ENCODE measurements around the gene PPP1R18. TPM values are rescaled to one million over a fixed set of nuclear protein-coding genes. Genes with fewer than 3 reads are reported as not detected.
"Not testable (repeated sequence)": the region's sequence is repeated elsewhere in the genome, so short reads cannot be mapped to it uniquely, and the experiment has no call there.

PPP1R18 gene
- total RNA-seq, 1 donor from 2014 or later = 33.1 TPM

DNA sequence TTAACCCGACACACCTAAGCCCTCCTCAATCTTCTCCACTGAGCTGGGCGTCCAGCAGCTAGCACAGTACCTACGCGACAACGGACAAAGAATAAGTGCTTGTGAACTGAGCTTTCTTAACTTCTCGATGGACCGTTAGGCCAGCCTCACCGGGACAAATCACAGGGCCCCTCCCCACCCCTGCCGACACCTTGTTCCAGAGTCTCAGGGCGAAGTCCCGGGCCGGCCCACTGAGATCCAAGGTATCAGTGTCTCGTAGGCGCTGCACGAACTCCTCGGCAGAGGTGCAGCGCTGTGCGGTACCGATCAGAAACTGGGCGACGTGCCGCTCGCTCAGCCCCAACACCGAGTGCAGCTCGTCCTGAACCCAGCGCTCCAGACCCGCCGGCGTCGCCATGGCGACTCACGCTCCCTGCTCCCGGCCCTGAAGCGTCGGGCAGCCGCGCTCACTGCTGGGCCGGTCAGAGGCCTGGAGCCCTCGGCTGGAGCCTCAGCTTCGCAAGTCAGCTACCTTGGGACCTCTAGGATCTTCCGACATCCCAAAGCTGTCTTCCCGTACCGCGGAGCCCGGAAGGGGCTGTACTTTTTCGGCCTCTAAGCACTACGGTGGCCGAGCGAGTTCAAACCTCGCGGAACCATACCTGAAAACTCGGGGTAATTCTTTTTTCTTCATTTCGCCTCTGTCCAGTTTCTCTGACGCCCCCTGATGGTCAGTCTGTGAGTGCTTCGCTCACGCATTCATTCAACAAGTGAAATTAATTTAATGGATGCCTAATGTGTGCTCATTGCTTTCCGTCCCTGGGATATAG, 13.8 kb downstream of the PPP1R18 start, which contains the start of gene DHX16:
DHX16 (minus strand) TSS at position 562 of the 809 bp plus-strand sequence; CDS start at position 397, 165 bp downstream.
- H3K27me3 Mint-ChIP-seq = no peaks in the 10 kb centered on the region
- peaks cover 8% of the 10 kb centered on the region for H3K4me1 Mint-ChIP-seq (ENCODE audit: unreplicated experiment)

GRCh38 chr6:30670760-30671527, 15.5 kb downstream of the PPP1R18 start:
- H3K27ac Mint-ChIP-seq = no peak overlapping the region
- H3K4me3 Mint-ChIP-seq = peak overlapping the region; percentile 75
- TF ChIP-seq, protein P1, sequence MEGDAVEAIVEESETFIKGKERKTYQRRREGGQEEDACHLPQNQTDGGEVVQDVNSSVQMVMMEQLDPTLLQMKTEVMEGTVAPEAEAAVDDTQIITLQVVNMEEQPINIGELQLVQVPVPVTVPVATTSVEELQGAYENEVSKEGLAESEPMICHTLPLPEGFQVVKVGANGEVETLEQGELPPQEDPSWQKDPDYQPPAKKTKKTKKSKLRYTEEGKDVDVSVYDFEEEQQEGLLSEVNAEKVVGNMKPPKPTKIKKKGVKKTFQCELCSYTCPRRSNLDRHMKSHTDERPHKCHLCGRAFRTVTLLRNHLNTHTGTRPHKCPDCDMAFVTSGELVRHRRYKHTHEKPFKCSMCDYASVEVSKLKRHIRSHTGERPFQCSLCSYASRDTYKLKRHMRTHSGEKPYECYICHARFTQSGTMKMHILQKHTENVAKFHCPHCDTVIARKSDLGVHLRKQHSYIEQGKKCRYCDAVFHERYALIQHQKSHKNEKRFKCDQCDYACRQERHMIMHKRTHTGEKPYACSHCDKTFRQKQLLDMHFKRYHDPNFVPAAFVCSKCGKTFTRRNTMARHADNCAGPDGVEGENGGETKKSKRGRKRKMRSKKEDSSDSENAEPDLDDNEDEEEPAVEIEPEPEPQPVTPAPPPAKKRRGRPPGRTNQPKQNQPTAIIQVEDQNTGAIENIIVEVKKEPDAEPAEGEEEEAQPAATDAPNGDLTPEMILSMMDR (conservative IDR thresholded peaks at IDR 0.05) = peak; percentile 57

More for the DNA sequence above, 13.8 kb downstream of the PPP1R18 start, which contains the start of gene DHX16:
- H3K4me3 Mint-ChIP-seq = peak within 1 kb of the TSS; percentile 86
- H3K9me3 Mint-ChIP-seq = no peaks in the 10 kb centered on the region
- DNase-seq (ENCODE audit: extremely low spot score, unreplicated experiment) = peak; percentile 92
- H3K27ac Mint-ChIP-seq = peak within 1 kb of the TSS; percentile 84
- TF ChIP-seq, protein P1 (conservative IDR thresholded peaks at IDR 0.05) = peak; percentile 92
- H3K36me3 Mint-ChIP-seq = peaks cover 6% of the 10 kb centered on the region

DNA sequence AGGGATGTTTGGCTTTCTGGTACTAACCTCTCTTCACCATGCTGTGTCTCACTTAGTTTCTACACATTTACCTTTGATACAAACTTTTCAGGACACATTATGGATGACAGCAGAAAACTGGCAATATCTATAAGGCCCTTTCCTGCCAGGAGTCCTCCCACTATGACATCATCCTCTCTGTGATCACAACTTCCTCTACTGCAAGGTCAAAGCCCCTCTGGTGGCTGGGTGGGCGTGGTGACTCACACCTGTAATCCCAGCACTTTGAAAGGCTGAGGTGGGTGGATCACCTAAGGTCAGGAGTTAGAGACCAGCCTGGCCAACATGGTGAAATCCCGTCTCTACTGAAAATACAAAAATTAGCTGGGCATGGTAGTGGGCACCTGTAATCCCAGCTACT, 20.1 kb downstream of the PPP1R18 start:
- not testable (repeated sequence) for H3K27ac Mint-ChIP-seq; DNase-seq (ENCODE audit: extremely low spot score, unreplicated experiment); H3K4me3 Mint-ChIP-seq; H3K27me3 Mint-ChIP-seq; H3K4me1 Mint-ChIP-seq (ENCODE audit: unreplicated experiment); H3K9me3 Mint-ChIP-seq
- H3K36me3 Mint-ChIP-seq = peaks cover 28% of the 10 kb centered on the region

More at GRCh38 chr6:30670760-30671527, 15.5 kb downstream of the PPP1R18 start:
- H3K27me3 Mint-ChIP-seq = no peaks in the 10 kb centered on the region
- no peaks in the 10 kb centered on the region for H3K9me3 Mint-ChIP-seq
- no peak for DNase-seq (ENCODE audit: extremely low spot score, unreplicated experiment)
- H3K36me3 Mint-ChIP-seq = peaks cover 8% of the 10 kb centered on the region
- peaks cover 8% of the 10 kb centered on the region for H3K4me1 Mint-ChIP-seq (ENCODE audit: unreplicated experiment)

DNA sequence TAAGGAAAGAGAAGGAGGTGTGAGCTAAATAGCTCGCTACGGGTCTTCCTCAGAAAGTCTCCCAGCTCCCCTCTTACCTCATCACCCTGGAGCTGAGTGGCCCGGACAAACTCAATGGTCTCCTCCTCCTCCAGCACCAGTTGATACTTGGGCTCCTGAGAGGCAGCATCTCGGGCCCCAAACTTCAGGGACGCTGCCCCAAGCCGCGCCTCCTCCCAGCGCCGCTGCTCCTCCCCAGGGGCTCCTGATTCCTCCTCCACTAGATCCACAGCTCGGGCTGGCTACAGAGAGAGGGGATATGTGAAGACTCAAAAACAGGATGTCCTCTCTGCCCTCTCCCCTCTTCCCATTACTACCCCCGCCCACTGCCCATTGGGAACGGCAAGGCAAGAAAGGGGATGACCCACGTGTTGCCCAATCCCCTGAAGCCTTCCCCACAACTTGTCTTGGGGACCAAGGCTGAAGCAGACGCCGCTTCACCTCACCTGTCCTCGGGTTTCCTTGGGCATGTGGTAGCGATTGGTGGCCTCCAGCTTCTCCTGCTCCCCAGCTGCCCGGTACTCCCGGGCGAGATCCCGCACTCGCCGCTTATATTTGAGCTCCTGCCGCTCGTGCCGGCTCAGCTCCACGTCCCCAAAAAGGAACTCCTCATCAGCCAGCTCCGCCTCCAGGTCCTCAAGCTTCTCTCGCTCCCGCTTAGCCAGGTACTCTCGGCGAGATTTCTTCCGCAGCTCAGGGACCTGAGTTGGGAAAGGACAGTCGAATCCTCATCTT, 21.3 kb downstream of the PPP1R18 start:
- TF ChIP-seq, protein P1 (conservative IDR thresholded peaks at IDR 0.05) = no peak
- Mint-ChIP-seq H3K9me3 (no peaks in the 10 kb centered on the region), H3K4me1 (ENCODE audit: unreplicated experiment) (no peaks in the 10 kb centered on the region), H3K4me3 (no peak overlapping the region), H3K27ac (no peak overlapping the region), H3K27me3 (no peaks in the 10 kb centered on the region), H3K36me3 (peaks cover 28% of the 10 kb centered on the region)
- no peak for DNase-seq (ENCODE audit: extremely low spot score, unreplicated experiment)

GRCh38 chr6:30657922-30658321, 28.5 kb downstream of the PPP1R18 start:
- not testable (repeated sequence) for H3K9me3 Mint-ChIP-seq; H3K4me3 Mint-ChIP-seq; H3K4me1 Mint-ChIP-seq (ENCODE audit: unreplicated experiment); H3K27me3 Mint-ChIP-seq; H3K27ac Mint-ChIP-seq; DNase-seq (ENCODE audit: extremely low spot score, unreplicated experiment)
- H3K36me3 Mint-ChIP-seq = peaks cover 22% of the 10 kb centered on the region

DNA sequence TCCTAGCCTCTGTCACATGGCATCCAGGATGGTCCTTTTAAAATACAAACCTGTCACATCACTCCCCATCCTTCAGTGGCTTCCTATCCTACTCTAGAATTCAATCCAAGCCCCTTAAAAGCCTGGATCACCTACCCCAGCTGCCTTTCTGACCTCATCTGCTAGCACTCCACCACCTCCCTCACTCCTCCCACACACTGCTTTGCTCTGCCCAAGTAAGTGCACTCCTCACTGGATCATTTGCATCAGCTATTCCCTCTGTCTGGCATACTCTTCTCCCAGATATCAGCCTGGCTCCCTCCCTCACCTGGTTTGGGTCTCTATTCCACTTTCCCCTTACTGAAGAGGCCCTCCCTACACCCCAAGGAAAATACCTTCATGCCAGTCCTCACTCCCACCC, 29.0 kb downstream of the PPP1R18 start:
- H3K27me3 Mint-ChIP-seq = no peaks in the 10 kb centered on the region
- H3K4me1 Mint-ChIP-seq (ENCODE audit: unreplicated experiment) = no peaks in the 10 kb centered on the region
- peaks cover 20% of the 10 kb centered on the region for H3K36me3 Mint-ChIP-seq
- no peaks in the 10 kb centered on the region for H3K9me3 Mint-ChIP-seq
- TF ChIP-seq, protein P1 (conservative IDR thresholded peaks at IDR 0.05) = no peak
- no peak overlapping the region for H3K27ac Mint-ChIP-seq
- DNase-seq (ENCODE audit: extremely low spot score, unreplicated experiment) = no peak
- H3K4me3 Mint-ChIP-seq = no peak overlapping the region
